ENCODE results near the gene USP5.

GRCh38 chr12:6914947-6915788 is 63.2 kb downstream of the USP5 start:
- TF ChIP-seq REST (IDR thresholded peaks at IDR 0.05; ENCODE audit: low read depth) (no peak), ZBTB7A (IDR thresholded peaks at IDR 0.05; ENCODE audit: low read depth) (no peak), NFIC (IDR thresholded peaks at IDR 0.05) (no peak), FOXM1 (IDR thresholded peaks at IDR 0.05; ENCODE audit: borderline replicate concordance, low read depth) (no peak), MAX (IDR thresholded peaks at IDR 0.05) (no peak), EP300 (IDR thresholded peaks at IDR 0.05; ENCODE audit: borderline replicate concordance) (no peak), YY1 (IDR thresholded peaks at IDR 0.05; ENCODE audit: low read depth) (no peak), USF1 (IDR thresholded peaks at IDR 0.05) (no peak)

Data from Ishikawa (cell line).